HCT116 (cell line): ENCODE data around the gene FOXN3. TPM values are rescaled to one million over a fixed set of nuclear protein-coding genes. Genes with fewer than 3 reads are reported as not detected.

Source experiments
- ATAC-seq: fragments of 200-7000 bp; cut with Tn5 transposase; 2 replicates; pipeline ENCODE4 v1.9.1; 2020; ENCODE audit warnings: mild to moderate bottlenecking, moderate library complexity
- BruUV-seq: library from RNA; stranded (reverse); fragments of 400-500 nt; replicated peaks from 2 replicates; lab custom pipeline; 2021; lab: Mats Ljungman, UMichigan
- CTCF ChIA-PET: fragments of 300-600 bp; sonication (Branson Sonifier 250); formaldehyde crosslinking; loops from one replicate; lab custom pipeline; 2021; ENCODE audit warnings: antibody characterized with exemption; lab: Charles Lee
- POLR2A ChIA-PET: fragments of 300-600, 350-600 bp; sonication (Branson Sonifier 250); formaldehyde crosslinking; loops from one replicate; lab custom pipeline; 2021; ENCODE audit warnings: antibody characterized with exemption; lab: Charles Lee
- RAD21 ChIA-PET, 2 experiments: fragments of 300-600 bp; sonication (Branson Sonifier 250); formaldehyde crosslinking; loops; one replicate each; lab custom pipeline; 2023; ENCODE audit warnings: low total read pairs in 2 of 2; ENCODE audit not compliant: uncharacterized antibody in 2 of 2, unreplicated experiment in 2 of 2, low non-redundant PET in 1 of 2; lab: Charles Lee
- DNase-seq: peaks from one replicate; pipeline ENCODE4 v3.0.0-alpha.2; 2010; ENCODE audit warnings: low read depth, low spot score
- H2AFZ ChIP-seq: fragments of 200-600 bp; shearing (Covaris generic), sonication (generic); 2 replicates; pipeline ENCODE4 v1.6.1; 2017; ENCODE audit warnings: low read depth, mixed run types, mixed read lengths, antibody characterized with exemption, low read length; ENCODE audit not compliant: poor library complexity, severe bottlenecking
- H3K27ac ChIP-seq: 2 replicates; pipeline ENCODE4 v1.5.1; 2012; ENCODE audit warnings: low read depth, low read length
- H3K27me3 ChIP-seq: fragments of 200-600 bp; sonication (generic); 2 replicates; pipeline ENCODE4 v1.6.1; 2016; ENCODE audit warnings: mixed run types, low read length, mixed read lengths; ENCODE audit not compliant: insufficient read depth
- H3K36me3 ChIP-seq, 2 experiments: fragments of 200-500 bp in 1 of 2; fragments of 200-600 bp in 1 of 2; sonication (Bioruptor generic) in 1 of 2; sonication (generic) in 1 of 2; 2 replicates each; pipeline versions ENCODE4 v1.5.1 to v1.6.1; 2014 to 2016; ENCODE audit warnings: low read length in 2 of 2, inconsistent platforms in 1 of 2, mixed read lengths in 1 of 2, mixed run types in 1 of 2; ENCODE audit not compliant: insufficient read depth in 2 of 2, control insufficient read depth in 1 of 2
- H3K4me1 ChIP-seq, 2 experiments: fragments of 200-600 bp in 1 of 2; sonication (generic) in 1 of 2; 2 replicates each; pipeline versions ENCODE4 v1.5.1 to v1.6.1; 2012 to 2017; ENCODE audit warnings: low read length in 2 of 2, inconsistent platforms in 1 of 2, mild to moderate bottlenecking in 1 of 2, mixed read lengths in 1 of 2, mixed run types in 1 of 2, moderate library complexity in 1 of 2; ENCODE audit not compliant: insufficient read depth in 2 of 2, control insufficient read depth in 1 of 2
- H3K4me2 ChIP-seq: fragments of 200-600 bp; sonication (generic); 2 replicates; pipeline ENCODE4 v1.6.1; 2017; ENCODE audit warnings: mixed run types, low read length, mixed read lengths
- H3K4me3 ChIP-seq, 2 experiments: fragments of 200-600 bp in 1 of 2; sonication (generic) in 1 of 2; replicated peaks in 1 of 2; 2 replicates each; pipeline ENCODE4 v1.5.1; 2011 to 2016; ENCODE audit warnings: low read length in 2 of 2, control low read depth in 1 of 2, low read depth in 1 of 2, mild to moderate bottlenecking in 1 of 2, mixed read lengths in 1 of 2, mixed run types in 1 of 2
- H3K79me2 ChIP-seq: fragments of 200-600 bp; sonication (generic); 2 replicates; pipeline ENCODE4 v1.6.1; 2017; ENCODE audit warnings: mild to moderate bottlenecking, mixed run types, low read length, moderate library complexity, mixed read lengths; ENCODE audit not compliant: insufficient read depth
- H3K9ac ChIP-seq: fragments of 200-600 bp; sonication (generic); 2 replicates; pipeline ENCODE4 v1.6.1; 2016; ENCODE audit warnings: low read length, mixed read lengths
- H3K9me2 ChIP-seq: fragments of 200-600 bp; sonication (generic), shearing (Covaris generic); 2 replicates; pipeline ENCODE4 v1.6.1; 2017; ENCODE audit warnings: mixed run types, mild to moderate bottlenecking, moderate library complexity; ENCODE audit not compliant: insufficient read depth
- H3K9me3 ChIP-seq, 2 experiments: fragments of 200-500 bp in 1 of 2; fragments of 200-600 bp in 1 of 2; sonication (Bioruptor generic) in 1 of 2; sonication (generic) in 1 of 2; 2 replicates each; pipeline ENCODE4 v1.6.1; 2014 to 2017; ENCODE audit warnings: low read length in 2 of 2, mixed read lengths in 2 of 2, inconsistent platforms in 1 of 2, low read depth in 1 of 2, mild to moderate bottlenecking in 1 of 2, mixed run types in 1 of 2, moderate library complexity in 1 of 2; ENCODE audit not compliant: control insufficient read depth in 1 of 2, insufficient read depth in 1 of 2
- H4K20me1 ChIP-seq: fragments of 200-600 bp; sonication (generic), shearing (Covaris generic); 2 replicates; pipeline ENCODE4 v1.6.1; 2017; ENCODE audit warnings: mixed run types, mild to moderate bottlenecking, moderate library complexity; ENCODE audit not compliant: insufficient read depth
- CBX3 ChIP-seq: IDR thresholded peaks from 2 replicates; pipeline ENCODE4 v1.6.1; 2012; ENCODE audit warnings: low read depth
- EZH2 ChIP-seq: fragments of 200-600 bp; sonication (generic); IDR thresholded peaks from 2 replicates; pipeline ENCODE4 v1.6.1; 2017; ENCODE audit warnings: antibody characterized with exemption, mixed run types
- EZH2phosphoT487 ChIP-seq: fragments of 200-600 bp; IDR thresholded peaks from 2 replicates; pipeline ENCODE4 v1.6.1; 2018; ENCODE audit warnings: antibody characterized with exemption, borderline replicate concordance
- FOSL1 ChIP-seq: IDR thresholded peaks from 2 replicates; pipeline ENCODE4 v1.6.1; 2012; ENCODE audit warnings: low read depth
- JUND ChIP-seq: IDR thresholded peaks from 2 replicates; pipeline ENCODE4 v1.6.1; 2012
- POLR2A ChIP-seq: IDR thresholded peaks from 2 replicates; pipeline ENCODE4 v1.7.0; 2011; ENCODE audit warnings: borderline replicate concordance; ENCODE audit not compliant: insufficient read depth, insufficient read length; ENCODE audit errors: extremely low read depth
- POLR2AphosphoS5 ChIP-seq: IDR thresholded peaks from 2 replicates; pipeline ENCODE4 v1.6.1; 2011; ENCODE audit warnings: mild to moderate bottlenecking, low read depth, low read length, moderate library complexity
- RAD21 ChIP-seq: IDR thresholded peaks from 2 replicates; pipeline ENCODE4 v1.6.1; 2012; ENCODE audit warnings: low read depth, mild to moderate bottlenecking
- SIN3A ChIP-seq: IDR thresholded peaks from 2 replicates; pipeline ENCODE4 v1.6.1; 2012; ENCODE audit warnings: low read depth
- SP1 ChIP-seq: IDR thresholded peaks from 2 replicates; pipeline ENCODE4 v1.6.1; 2012; ENCODE audit warnings: low read depth
- SRF ChIP-seq: IDR thresholded peaks from 2 replicates; pipeline ENCODE4 v1.6.1; 2012; ENCODE audit warnings: low read depth
- ZFX ChIP-seq: fragments of 450-650 bp; IDR thresholded peaks from 2 replicates; pipeline ENCODE4 v1.6.1; 2017
- ZNF274 ChIP-seq: fragments of 200-500 bp; sonication (Bioruptor generic); IDR thresholded peaks from 2 replicates; pipeline ENCODE4 v1.6.1; 2014; ENCODE audit warnings: mild to moderate bottlenecking, low read depth, low read length, inconsistent platforms
- intact Hi-C: fragments of 100-400 bp; cut with micrococcal nuclease; formaldehyde crosslinking; loops from 2 replicates; pipeline ENCODE4 v1.10.0; 2022
- total RNA-seq: library from RNA; stranded (reverse); gene quantifications from one replicate; pipeline ENCODE4 v1.2.1, GENCODE V29; 2021; ENCODE audit not compliant: unreplicated experiment
- TF ChIP-seq, protein P1 (sequence below): IDR thresholded peaks from 2 replicates; pipeline ENCODE4 v1.6.1; 2012
- TF ChIP-seq, protein P2 (sequence below): IDR thresholded peaks from 2 replicates; pipeline ENCODE4 v1.6.1; 2012; ENCODE audit warnings: low read depth

Gene FOXN3
- total RNA-seq, 1 experiment from 2014 or later, result 20.0 TPM

DNA sequence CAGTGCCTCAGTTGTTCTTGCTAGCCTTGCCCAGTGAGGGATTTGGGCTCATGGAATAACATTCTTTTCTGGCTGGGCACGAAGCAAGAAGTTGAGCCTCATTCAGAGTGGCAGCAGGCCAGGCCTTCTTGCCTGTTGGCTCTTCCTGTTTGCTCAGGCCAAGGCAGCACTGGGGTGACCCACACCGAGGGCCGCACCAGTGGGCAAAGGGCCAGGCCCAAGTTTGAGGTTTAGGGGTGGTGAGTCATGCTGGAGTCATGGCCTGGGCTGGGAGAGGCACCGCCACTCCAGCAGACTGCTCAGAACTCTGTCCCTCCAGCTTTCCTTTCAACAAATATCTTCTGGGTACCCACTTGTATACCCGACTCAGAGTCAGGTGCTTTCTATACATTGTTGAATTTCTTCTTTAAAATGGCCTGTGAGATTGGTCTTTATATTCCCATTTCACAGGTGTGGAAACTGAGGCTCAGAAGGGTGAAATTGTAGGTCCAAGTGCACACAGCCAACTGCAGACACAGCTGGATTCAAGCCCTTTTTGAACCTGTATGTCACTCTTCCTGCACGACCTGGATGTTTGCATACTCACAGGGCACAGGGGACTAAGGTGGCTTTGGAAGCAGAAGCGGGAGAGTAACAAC, 279.4 kb downstream of the FOXN3 start:
- intact Hi-C loops, result loop anchor here (2.0 kb wide), 1 partner anchor 97 kb away; no protein-coding TSS in a partner anchor
- TF ChIP-seq SP1, result peak; percentile 73
- TF ChIP-seq RAD21, result no peak; the same call in 1 of the 2 replicates
- TF ChIP-seq POLR2AphosphoS5, result peak; percentile 48; the same call in 1 of the 2 replicates
- TF ChIP-seq FOSL1, result peak; percentile 92
- TF ChIP-seq SIN3A, result no peak
- TF ChIP-seq JUND, result peak; percentile 83
- peak; percentile 61; the same call in 1 of the 2 replicates for TF ChIP-seq CBX3
- TF ChIP-seq, protein P1, sequence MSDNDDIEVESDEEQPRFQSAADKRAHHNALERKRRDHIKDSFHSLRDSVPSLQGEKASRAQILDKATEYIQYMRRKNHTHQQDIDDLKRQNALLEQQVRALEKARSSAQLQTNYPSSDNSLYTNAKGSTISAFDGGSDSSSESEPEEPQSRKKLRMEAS, result peak; percentile 53
- Histone ChIP-seq H2AFZ (peak overlapping the region; percentile 16), H3K9ac (no peak overlapping the region), H4K20me1 (no peaks in the 10 kb centered on the region), H3K4me3 (0 out of 4 replicates have a peak overlapping the region, but pooled peaks of 1 of the 2 experiments have one; percentile 22), H3K4me1 (peaks cover 18 to 28% of the 10 kb centered on the region in 2 experiments; a peak in 3 of 4 replicates), H3K9me3 (no peaks in the 10 kb centered on the region), H3K9me2 (no peaks in the 10 kb centered on the region), H3K27ac (no peak overlapping the region), H3K4me2 (peak overlapping the region; percentile 63), H3K79me2 (no peaks in the 10 kb centered on the region), H3K36me3 (no peaks in the 10 kb centered on the region), H3K27me3 (peaks cover 4% of the 10 kb centered on the region; the same call in 1 of the 2 replicates)
- CTCF ChIA-PET, result no interaction called here
- POLR2A ChIA-PET, result no interaction called here
- no TSS peak for BruUV-seq
- DNase-seq, result peak; percentile 70
- RAD21 ChIA-PET, result no interaction called here
- ATAC-seq, result peak; percentile 99

DNA sequence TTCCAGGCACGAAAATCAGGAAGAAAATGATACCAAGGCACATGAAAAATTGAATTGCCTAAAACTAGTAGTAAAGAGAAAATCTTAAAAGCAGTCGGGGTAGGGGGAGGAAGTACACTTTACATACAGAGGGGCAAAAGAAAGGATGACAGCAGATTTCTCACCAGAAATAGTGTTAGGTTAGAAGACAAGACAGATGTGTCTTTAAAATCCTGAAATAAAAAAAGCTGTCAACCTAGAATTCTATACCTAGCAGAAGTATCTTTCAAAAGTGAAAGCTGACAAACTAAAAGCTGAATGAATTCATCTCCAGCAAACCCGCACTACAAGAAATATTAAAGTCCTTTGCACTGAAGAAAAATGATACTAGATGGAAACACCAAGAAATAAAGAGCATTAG, 280.4 kb downstream of the FOXN3 start:
- no peak overlapping the region for H3K27ac ChIP-seq
- H3K4me3 ChIP-seq, result no peak overlapping the region
- ChIA-PET RAD21 (no interaction called here), CTCF (no interaction called here), POLR2A (no interaction called here)
- H3K79me2 ChIP-seq, result no peaks in the 10 kb centered on the region
- no TSS peak for BruUV-seq
- H3K9ac ChIP-seq, result no peak overlapping the region
- H2AFZ ChIP-seq, result no peak overlapping the region
- peaks cover 4% of the 10 kb centered on the region; the same call in 1 of the 2 replicates for H3K27me3 ChIP-seq
- no peaks in the 10 kb centered on the region for H3K9me2 ChIP-seq
- H3K4me2 ChIP-seq, result no peak overlapping the region; the same call in 1 of the 2 replicates
- TF ChIP-seq EZH2, result no peak
- TF ChIP-seq SRF, result no peak
- no peak for TF ChIP-seq SIN3A
- no peak for TF ChIP-seq EZH2phosphoT487
- no peak for TF ChIP-seq FOSL1
- TF ChIP-seq, protein P2, sequence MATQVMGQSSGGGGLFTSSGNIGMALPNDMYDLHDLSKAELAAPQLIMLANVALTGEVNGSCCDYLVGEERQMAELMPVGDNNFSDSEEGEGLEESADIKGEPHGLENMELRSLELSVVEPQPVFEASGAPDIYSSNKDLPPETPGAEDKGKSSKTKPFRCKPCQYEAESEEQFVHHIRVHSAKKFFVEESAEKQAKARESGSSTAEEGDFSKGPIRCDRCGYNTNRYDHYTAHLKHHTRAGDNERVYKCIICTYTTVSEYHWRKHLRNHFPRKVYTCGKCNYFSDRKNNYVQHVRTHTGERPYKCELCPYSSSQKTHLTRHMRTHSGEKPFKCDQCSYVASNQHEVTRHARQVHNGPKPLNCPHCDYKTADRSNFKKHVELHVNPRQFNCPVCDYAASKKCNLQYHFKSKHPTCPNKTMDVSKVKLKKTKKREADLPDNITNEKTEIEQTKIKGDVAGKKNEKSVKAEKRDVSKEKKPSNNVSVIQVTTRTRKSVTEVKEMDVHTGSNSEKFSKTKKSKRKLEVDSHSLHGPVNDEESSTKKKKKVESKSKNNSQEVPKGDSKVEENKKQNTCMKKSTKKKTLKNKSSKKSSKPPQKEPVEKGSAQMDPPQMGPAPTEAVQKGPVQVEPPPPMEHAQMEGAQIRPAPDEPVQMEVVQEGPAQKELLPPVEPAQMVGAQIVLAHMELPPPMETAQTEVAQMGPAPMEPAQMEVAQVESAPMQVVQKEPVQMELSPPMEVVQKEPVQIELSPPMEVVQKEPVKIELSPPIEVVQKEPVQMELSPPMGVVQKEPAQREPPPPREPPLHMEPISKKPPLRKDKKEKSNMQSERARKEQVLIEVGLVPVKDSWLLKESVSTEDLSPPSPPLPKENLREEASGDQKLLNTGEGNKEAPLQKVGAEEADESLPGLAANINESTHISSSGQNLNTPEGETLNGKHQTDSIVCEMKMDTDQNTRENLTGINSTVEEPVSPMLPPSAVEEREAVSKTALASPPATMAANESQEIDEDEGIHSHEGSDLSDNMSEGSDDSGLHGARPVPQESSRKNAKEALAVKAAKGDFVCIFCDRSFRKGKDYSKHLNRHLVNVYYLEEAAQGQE, result no peak
- TF ChIP-seq ZFX, result no peak
- no peak for TF ChIP-seq ZNF274
- no peak for TF ChIP-seq JUND
- no peak for TF ChIP-seq CBX3
- no peak for TF ChIP-seq POLR2A
- intact Hi-C loops, result loop anchor here (2.0 kb wide), 1 partner anchor 96 kb away; no protein-coding TSS in a partner anchor
- ATAC-seq (no peak), DNase-seq (no peak)
- H3K4me1 ChIP-seq, result peaks cover 18 to 28% of the 10 kb centered on the region in 2 experiments; a peak in 3 of 4 replicates
- no peaks in the 10 kb centered on the region for H3K36me3 ChIP-seq
- H3K9me3 ChIP-seq, result no peaks in the 10 kb centered on the region
- H4K20me1 ChIP-seq, result no peaks in the 10 kb centered on the region
